ENCODE measurements around the gene CIB1. TPM values are rescaled to one million over a fixed set of nuclear protein-coding genes. Genes with fewer than 3 reads are reported as not detected.

Gene CIB1
- total RNA-seq, 4 donors from 2014 or later: 15.5 to 43.4 (median 30.7) TPM

GRCh38 chr15:90257776-90258175 lies 24.0 kb upstream of the CIB1 start:
- H3K36me3 ChIP-seq: no peaks in the 10 kb centered on the region
- H3K4me3 ChIP-seq: no peak overlapping the region
- no peak overlapping the region for H3K27ac ChIP-seq
- peaks cover 0 to 5% of the 10 kb centered on the region in 2 donors for H3K4me1 ChIP-seq
- TF ChIP-seq POLR2A (IDR thresholded peaks at IDR 0.05): no peak
- TF ChIP-seq CTCF (IDR thresholded peaks at IDR 0.05 in 4 of 5, conservative IDR thresholded peaks at IDR 0.05 in 1 of 5): no peak
- no peaks in the 10 kb centered on the region for H3K9me3 ChIP-seq
- intact Hi-C loops (cut with DNase I; ENCODE audit: low total_unique reads) (no loop called here), in situ Hi-C loops (cut with MboI; ENCODE audit: low sequenced_read_pairs in 4 of 4) (no loop called here)
- DNase-seq (no peak), ATAC-seq (no peak)
- no peaks in the 10 kb centered on the region for H3K27me3 ChIP-seq

GRCh38 chr15:90249203-90249863 lies 15.6 kb upstream of the CIB1 start, which contains the start of gene TTLL13:
Gene TTLL13, plus strand, starts transcription at chr15:90249556. Its CDS starts 1,075 bp downstream, at chr15:90250631.
- Histone ChIP-seq H3K4me3 (peak within 1 kb of the TSS; percentile 63 to 87 (median 72)), H3K9me3 (no peaks in the 10 kb centered on the region), H3K27ac (peak within 1 kb of the TSS in 2 of 4 donors; percentile 2 to 46), H3K27me3 (no peaks in the 10 kb centered on the region), H3K36me3 (no peaks in the 10 kb centered on the region), H3K4me1 (peaks cover 4 to 9% of the 10 kb centered on the region in 2 donors)
- peak; percentile 83 for DNase-seq
- ATAC-seq: peak; percentile 88 to 93
- in situ Hi-C loops (cut with MboI; ENCODE audit: low sequenced_read_pairs in 4 of 4) (no loop called here), intact Hi-C loops (cut with DNase I; ENCODE audit: low total_unique reads) (loop anchor here (2.0 kb wide), 1 partner anchor 15 kb away; the partner anchor contains the start of gene NGRN)
- no peak for TF ChIP-seq CTCF (IDR thresholded peaks at IDR 0.05 in 4 of 5, conservative IDR thresholded peaks at IDR 0.05 in 1 of 5)
- peak in 1 of 2 donors; percentile 26 for TF ChIP-seq POLR2A (IDR thresholded peaks at IDR 0.05)

DNA sequence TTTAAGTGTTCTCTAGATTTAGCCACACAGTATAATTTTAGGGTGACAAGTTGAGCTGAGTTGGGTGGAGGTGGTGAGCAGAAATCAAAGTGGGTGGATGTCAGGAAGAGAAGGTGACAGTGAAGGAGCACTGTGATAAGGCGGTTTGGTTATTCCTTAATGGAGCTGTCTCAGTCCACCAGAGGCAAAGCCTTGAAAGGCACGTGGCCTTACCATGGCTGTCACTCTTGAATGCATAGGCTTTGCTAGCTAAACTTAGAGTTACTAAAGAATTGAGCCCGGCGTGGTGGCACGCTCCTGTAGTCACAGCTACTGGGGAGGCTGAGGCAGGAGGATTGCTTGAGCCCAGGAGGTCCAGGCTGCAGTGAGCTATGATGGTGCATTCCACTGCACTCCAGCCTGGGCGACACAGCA lies 15.1 kb upstream of the CIB1 start:
- H3K27ac ChIP-seq: peak overlapping the region in 2 of 4 donors; percentile 2 to 46
- peak overlapping the region; percentile 63 to 87 (median 72) for H3K4me3 ChIP-seq
- intact Hi-C loops (cut with DNase I; ENCODE audit: low total_unique reads) (loop anchor here (2.0 kb wide), 1 partner anchor 16 kb away; the partner anchor contains the start of gene NGRN), in situ Hi-C loops (cut with MboI; ENCODE audit: low sequenced_read_pairs in 4 of 4) (no loop called here)
- DNase-seq: no peak
- no peaks in the 10 kb centered on the region for H3K36me3 ChIP-seq
- peaks cover 4 to 9% of the 10 kb centered on the region in 2 donors for H3K4me1 ChIP-seq
- ATAC-seq: peak in 1 of 2 donors; percentile 5
- no peaks in the 10 kb centered on the region for H3K9me3 ChIP-seq
- no peaks in the 10 kb centered on the region for H3K27me3 ChIP-seq
- TF ChIP-seq POLR2A (IDR thresholded peaks at IDR 0.05): no peak

GRCh38 chr15:90243943-90244639 lies 10.3 kb upstream of the CIB1 start:
- no peak for TF ChIP-seq POLR2A (IDR thresholded peaks at IDR 0.05)
- TF ChIP-seq CTCF (IDR thresholded peaks at IDR 0.05 in 4 of 5, conservative IDR thresholded peaks at IDR 0.05 in 1 of 5): no peak
- peaks cover 0 to 12% of the 10 kb centered on the region in 2 donors for H3K36me3 ChIP-seq
- no peak overlapping the region for H3K4me3 ChIP-seq
- no peaks in the 10 kb centered on the region for H3K4me1 ChIP-seq
- no peaks in the 10 kb centered on the region for H3K27me3 ChIP-seq
- H3K9me3 ChIP-seq: no peaks in the 10 kb centered on the region
- intact Hi-C loops (cut with DNase I; ENCODE audit: low total_unique reads): no loop called here
- H3K27ac ChIP-seq: no peak overlapping the region
- DNase-seq: no peak
- ATAC-seq: no peak
- in situ Hi-C loops (cut with MboI; ENCODE audit: low sequenced_read_pairs in 4 of 4): no loop called here

Data from gastrocnemius medialis (tissue), 4 donors.